Heart left ventricle (tissue), 13 donors: ENCODE data around the gene CHSY3.

Source experiments
- POLR2A ChIP-seq, 2 donors: fragments of 450-650 bp; IDR thresholded peaks; one replicate each; pipeline ENCODE4 v1.6.1; 2017; ENCODE audit warnings: antibody characterized with exemption in 2 of 2, mild to moderate bottlenecking in 2 of 2, moderate library complexity in 2 of 2
- TF ChIP-seq, protein P1 (sequence below), 12 donors: fragments of 200-600 bp; sonication (generic) in 4 of 12; IDR thresholded peaks; one replicate each; pipeline versions ENCODE4 v1.5.0 to v1.8.0; 2018 to 2022; ENCODE audit warnings: antibody characterized with exemption in 12 of 12, mild to moderate bottlenecking in 5 of 12
- donor health status: ischemic (EF 13 %, LVEDD 7.1; RV severe dilation, severe dysfunction).
- donor health status: DM: no; HTN: yes; CAD: no.
- donor health status: DM: no; HTN: no; CAD: no.
- donor health status: ischemic (EF 25% LVEDD 6.9; RV normal size, moderate dysfunction).
- donor health status: ischemic (EF 25% LVEDD 5.7; RV mildly dilated, moderate dysfunction).
- donor health status: ischemic (EF 35%, LVEDD 5.7; RV mildly dilated, moderate dysfunction).
- donor health status: nonischemic (EF 11% LVEDD 7.7; RV severe dilation, severe dysfunction).
- donor health status: DM: yes; HTN: yes; CAD: no.
- donor health status: PGD.
- donor health status: ischemic (EF 29% LVEDD 5.4; RV normal size, mild dysfunction).
- donor health status: nonischemic (EF 23%, LVEDD 6.1; RV moderate dilation, normal function).

- TF ChIP-seq, protein P1, sequence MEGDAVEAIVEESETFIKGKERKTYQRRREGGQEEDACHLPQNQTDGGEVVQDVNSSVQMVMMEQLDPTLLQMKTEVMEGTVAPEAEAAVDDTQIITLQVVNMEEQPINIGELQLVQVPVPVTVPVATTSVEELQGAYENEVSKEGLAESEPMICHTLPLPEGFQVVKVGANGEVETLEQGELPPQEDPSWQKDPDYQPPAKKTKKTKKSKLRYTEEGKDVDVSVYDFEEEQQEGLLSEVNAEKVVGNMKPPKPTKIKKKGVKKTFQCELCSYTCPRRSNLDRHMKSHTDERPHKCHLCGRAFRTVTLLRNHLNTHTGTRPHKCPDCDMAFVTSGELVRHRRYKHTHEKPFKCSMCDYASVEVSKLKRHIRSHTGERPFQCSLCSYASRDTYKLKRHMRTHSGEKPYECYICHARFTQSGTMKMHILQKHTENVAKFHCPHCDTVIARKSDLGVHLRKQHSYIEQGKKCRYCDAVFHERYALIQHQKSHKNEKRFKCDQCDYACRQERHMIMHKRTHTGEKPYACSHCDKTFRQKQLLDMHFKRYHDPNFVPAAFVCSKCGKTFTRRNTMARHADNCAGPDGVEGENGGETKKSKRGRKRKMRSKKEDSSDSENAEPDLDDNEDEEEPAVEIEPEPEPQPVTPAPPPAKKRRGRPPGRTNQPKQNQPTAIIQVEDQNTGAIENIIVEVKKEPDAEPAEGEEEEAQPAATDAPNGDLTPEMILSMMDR (IDR thresholded peaks at IDR 0.05) = no peak
- no peak for TF ChIP-seq POLR2A (IDR thresholded peaks at IDR 0.05)
Measured at GRCh38 chr5:129978270-129978669, 74.0 kb downstream of the CHSY3 start.
